NCI-H2029 treated with DMSO at 0.1 percent for 48 hours (cell line): ENCODE results near the gene FPR2.
"Not testable (repeated sequence)": the region's sequence is repeated elsewhere in the genome, so short reads cannot be mapped to it uniquely, and the experiment has no call there.

Experiments
- DNase-seq: peaks from one replicate; lab custom pipeline; 2025; lab: John Stamatoyannopoulos, UW

The FPR2 gene

GRCh38 chr19:51783372-51783771 lies 22.4 kb downstream of the FPR2 start:
- no peak for DNase-seq

GRCh38 chr19:51784109-51784785 lies 23.3 kb downstream of the FPR2 start:
- no peak for DNase-seq

- DNase-seq = no peak
These were observed 24.1 kb downstream of the FPR2 start for GRCh38 chr19:51784922-51785690.

GRCh38 chr19:51786646-51787494 lies 25.9 kb downstream of the FPR2 start:
- DNase-seq = no peak

GRCh38 chr19:51788029-51788428 lies 27.0 kb downstream of the FPR2 start:
- no peak for DNase-seq

- no peak for DNase-seq
These were observed 28.2 kb downstream of the FPR2 start for GRCh38 chr19:51789061-51789795.

GRCh38 chr19:51792932-51793331 lies 32.0 kb downstream of the FPR2 start:
- DNase-seq = no peak

- DNase-seq = no peak
These were observed 33.0 kb downstream of the FPR2 start for GRCh38 chr19:51793994-51794393.

GRCh38 chr19:51794885-51795490 lies 34.0 kb downstream of the FPR2 start, which contains the start of gene FPR3:
Gene FPR3 (plus strand): TSS chr19:51795157. CDS start chr19:51823749, 28,592 bp downstream.
- no peak for DNase-seq

GRCh38 chr19:51796195-51796679 lies 35.3 kb downstream of the FPR2 start:
- no peak for DNase-seq

- no peak for DNase-seq
These were observed 36.5 kb downstream of the FPR2 start for GRCh38 chr19:51797480-51797879.

GRCh38 chr19:51798062-51798461 lies 37.1 kb downstream of the FPR2 start:
- no peak for DNase-seq

GRCh38 chr19:51799034-51799773 lies 38.2 kb downstream of the FPR2 start:
- no peak for DNase-seq

- DNase-seq = no peak
These were observed 38.9 kb downstream of the FPR2 start for GRCh38 chr19:51799774-51800472.

GRCh38 chr19:51800473-51801244 lies 39.7 kb downstream of the FPR2 start:
- DNase-seq = no peak

- no peak for DNase-seq
These were observed 41.8 kb downstream of the FPR2 start for GRCh38 chr19:51802775-51803174.

- no peak for DNase-seq
These were observed 42.5 kb downstream of the FPR2 start for GRCh38 chr19:51803519-51803918.

- no peak for DNase-seq
These were observed 43.0 kb downstream of the FPR2 start for GRCh38 chr19:51803967-51804366.

GRCh38 chr19:51804789-51805188 lies 43.8 kb downstream of the FPR2 start:
- DNase-seq = not testable (repeated sequence)
